GM12892 (cell line): ENCODE measurements around the gene EVPL.

Experiments
- DNase-seq: peaks from one replicate; pipeline ENCODE4 v3.0.0; 2011; ENCODE audit not compliant: insufficient read length
- FAIRE-seq: peaks from 2 replicates; lab custom pipeline; 2011; peaks lifted over from hg19 to GRCh38; lab: Jason Lieb, UNC
- POLR2A ChIP-seq: IDR thresholded peaks from 2 replicates; pipeline ENCODE4 v1.6.1; 2011; ENCODE audit warnings: low read depth, low read length, control low read depth
- POLR2AphosphoS5 ChIP-seq: IDR thresholded peaks from 2 replicates; pipeline ENCODE4 v1.6.1; 2011; ENCODE audit warnings: low read depth, low read length, control low read depth
- TAF1 ChIP-seq: IDR thresholded peaks from 2 replicates; pipeline ENCODE4 v1.6.1; 2011; ENCODE audit warnings: low read depth, mild to moderate bottlenecking, control low read depth, low read length, borderline replicate concordance

EVPL gene

GRCh38 chr17:76040376-76040775 is 13.3 kb upstream of the EVPL start:
- FAIRE-seq (no peak), DNase-seq (no peak)
- TF ChIP-seq POLR2A (no peak), POLR2AphosphoS5 (no peak), TAF1 (no peak)

DNA sequence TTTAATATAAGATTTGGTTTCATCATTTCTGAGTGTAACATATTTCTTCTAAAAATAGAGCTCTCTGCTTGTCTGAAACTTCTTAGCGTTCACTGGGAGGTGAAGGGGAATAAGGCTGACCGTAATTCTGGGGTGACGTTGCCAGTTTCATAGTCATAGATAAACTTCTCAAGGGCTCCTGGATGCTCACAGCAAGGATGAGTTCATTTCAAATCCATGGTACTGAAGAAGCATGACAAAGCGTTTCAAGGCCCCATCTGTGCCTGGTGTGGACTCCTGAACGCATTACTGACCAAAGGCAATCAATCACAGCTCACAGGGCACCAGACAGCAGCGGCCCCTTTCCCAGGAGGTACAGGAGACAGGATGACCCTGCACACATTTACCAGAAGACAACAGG is 12.0 kb upstream of the EVPL start:
- no peak for FAIRE-seq
- DNase-seq = no peak
- no peak for TF ChIP-seq POLR2A
- no peak for TF ChIP-seq POLR2AphosphoS5
- TF ChIP-seq TAF1 = no peak

GRCh38 chr17:76038050-76038449 is 10.9 kb upstream of the EVPL start:
- FAIRE-seq (no peak), DNase-seq (no peak)
- TF ChIP-seq TAF1 (no peak), POLR2A (no peak), POLR2AphosphoS5 (no peak)

DNA sequence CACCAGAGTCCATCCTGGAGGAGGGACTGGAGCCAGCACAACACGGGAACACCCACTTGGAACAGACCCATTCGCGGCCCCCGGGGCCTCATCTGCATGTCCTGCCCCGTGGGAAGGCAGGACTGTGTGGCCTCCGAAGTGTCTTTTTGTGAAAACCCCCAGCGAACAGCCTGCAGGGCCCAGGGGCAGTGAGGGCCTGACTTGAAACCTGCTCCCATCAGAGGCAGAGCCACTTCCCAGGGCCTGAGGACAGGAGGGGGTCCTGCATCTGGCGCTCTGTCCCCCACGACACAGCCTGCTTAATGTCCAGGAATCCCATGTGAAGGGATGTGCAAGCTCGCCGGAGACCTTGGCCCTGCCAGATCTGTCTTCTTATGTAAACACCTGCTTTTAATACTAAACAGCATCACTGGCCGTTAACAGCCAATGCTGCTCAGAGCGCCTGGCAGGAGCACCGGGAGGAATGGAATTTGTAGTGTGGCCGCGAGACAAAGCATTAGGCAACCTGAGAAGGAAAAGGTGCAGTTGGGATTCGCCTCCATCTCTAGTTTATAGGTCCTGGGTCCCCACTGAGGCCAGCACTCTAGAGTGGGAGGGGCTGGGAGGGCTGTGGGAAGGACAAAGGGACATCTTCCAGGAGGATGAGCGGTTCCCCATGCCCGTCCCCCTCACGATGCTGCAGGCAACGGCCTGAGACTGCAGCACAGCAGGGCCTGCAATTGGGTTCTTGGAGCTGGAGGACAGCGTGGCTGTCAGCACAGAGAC is 9.6 kb upstream of the EVPL start:
- FAIRE-seq (no peak), DNase-seq (no peak)
- TF ChIP-seq POLR2AphosphoS5 (no peak), TAF1 (no peak), POLR2A (no peak)

DNA sequence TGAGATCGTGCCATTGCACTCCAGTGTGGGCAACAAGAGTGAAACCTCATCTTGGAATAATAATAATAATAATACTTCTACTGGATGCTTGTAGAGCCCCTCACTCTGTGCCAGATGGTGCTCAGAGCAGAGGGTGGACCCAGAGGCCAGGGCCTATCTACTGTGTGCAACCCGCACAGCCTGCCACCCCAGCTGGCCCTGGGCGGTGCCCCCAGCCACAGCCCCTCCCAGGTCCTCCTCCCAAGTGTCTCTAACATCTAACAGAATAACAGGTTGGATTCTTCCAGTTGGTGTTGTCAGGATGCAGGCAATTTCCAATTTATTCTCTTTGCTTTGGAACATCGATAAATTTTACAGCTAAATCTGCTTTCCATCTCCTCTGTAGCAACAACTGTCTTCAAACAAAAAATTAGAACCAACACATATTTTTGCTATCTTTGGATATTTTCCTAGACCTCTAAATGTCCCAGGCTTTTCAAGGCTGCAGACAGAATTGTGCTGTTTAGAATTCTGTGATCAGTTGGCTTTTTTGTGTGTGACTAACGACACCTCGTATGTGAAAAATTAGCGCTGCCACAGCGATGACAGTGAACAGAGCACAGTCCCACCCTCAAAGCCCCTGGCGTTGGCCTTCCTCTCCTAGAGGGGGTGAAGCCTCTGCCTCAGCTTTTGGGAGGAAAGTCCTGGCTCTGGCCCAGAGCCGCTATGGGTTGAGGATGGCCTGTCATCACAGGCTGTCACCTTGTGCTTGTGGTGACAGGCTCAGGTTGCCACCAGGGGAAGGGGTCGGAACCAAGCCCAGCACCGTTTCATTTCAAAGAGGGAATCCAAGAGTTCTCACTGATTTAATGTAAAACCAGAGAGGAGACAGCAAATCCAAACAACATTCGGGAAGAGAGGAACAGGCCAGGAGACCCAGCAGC is 7.6 kb upstream of the EVPL start:
- DNase-seq (no peak), FAIRE-seq (no peak)
- TF ChIP-seq TAF1 = no peak
- no peak for TF ChIP-seq POLR2AphosphoS5

- DNase-seq (no peak), FAIRE-seq (no peak)
- no peak for TF ChIP-seq TAF1
- TF ChIP-seq POLR2A = no peak
Measured at GRCh38 chr17:76033139-76033538, 6.0 kb upstream of the EVPL start.

DNA sequence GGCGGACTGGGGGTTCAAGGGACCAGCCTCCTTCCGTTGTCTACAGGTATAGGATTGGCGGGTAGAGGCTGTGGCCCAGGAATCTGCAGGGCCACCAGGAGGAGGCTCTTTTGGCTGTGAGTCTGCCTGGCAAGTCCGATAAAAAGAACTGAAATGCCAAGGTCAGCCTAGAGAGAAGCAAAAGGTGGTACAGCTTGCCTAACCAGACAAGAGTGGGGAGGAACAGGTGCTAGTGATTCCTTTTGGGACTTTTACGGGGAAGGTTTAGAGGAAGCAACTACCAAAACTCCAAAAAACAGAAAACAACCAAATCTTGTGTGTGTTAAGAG is 5.6 kb upstream of the EVPL start:
- no peak for DNase-seq
- TF ChIP-seq TAF1 = no peak
- TF ChIP-seq POLR2A = no peak
- TF ChIP-seq POLR2AphosphoS5 = no peak
- FAIRE-seq = no peak

DNA sequence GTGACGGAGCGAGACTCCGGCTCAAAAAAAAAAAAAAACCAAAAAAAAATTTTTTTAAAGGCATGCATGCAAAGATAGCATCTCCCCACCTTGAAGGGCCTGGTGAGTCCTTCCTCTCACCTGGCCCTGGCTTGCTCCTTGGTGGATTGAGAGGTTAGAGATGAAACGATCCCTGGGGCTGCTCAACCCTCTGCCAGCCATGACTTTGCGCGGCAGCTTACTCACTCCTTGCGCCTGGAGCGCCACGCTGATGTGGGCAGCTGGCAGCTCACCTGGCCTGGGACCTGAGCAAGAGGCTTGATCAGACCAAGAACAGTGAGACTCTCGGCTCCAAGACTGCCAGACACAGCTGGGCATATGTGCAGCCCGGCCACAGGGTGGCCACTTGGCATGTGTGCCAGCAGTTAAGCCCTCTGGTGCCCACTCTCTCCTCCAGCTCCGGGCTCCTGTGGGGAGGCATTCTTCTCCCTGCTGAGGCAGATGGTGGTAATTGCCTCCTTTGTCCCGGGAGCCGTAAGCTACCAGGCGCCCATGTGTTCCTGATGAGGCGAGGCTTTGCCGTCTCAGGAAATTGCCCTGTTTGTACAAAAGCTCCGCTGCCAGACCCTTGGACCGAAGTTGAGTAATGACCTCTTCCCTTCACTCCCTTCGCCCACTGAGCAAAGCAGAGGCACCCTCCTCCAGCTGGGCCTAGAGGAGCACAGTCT is 5.1 kb upstream of the EVPL start:
- TF ChIP-seq POLR2A = no peak
- no peak for TF ChIP-seq TAF1
- no peak for TF ChIP-seq POLR2AphosphoS5
- DNase-seq (no peak), FAIRE-seq (no peak)

DNA sequence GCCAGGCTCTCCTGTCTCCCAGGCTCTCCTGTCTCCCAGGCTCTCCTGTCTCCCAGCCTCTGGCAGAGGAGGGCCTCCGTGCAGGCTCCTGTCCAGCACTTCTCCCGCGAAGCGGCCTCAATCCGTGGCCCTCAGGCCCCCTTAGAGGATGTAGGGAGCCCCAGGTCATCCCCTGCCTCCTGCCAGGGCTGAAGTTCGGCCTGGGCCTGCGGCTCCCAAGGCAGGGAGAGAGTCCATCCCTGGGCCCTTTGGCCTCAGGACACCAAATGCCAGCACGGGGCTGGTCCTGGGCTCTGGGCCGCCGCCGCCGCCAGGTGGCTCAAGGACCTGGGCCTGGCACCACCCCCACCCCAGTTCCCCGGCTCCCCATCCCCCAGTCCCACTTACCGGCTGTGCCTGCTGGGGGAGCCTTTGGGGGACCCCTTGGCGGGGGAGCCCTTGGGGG is 370 bp downstream of the EVPL start:
- DNase-seq (no peak), FAIRE-seq (no peak)
- TF ChIP-seq TAF1 (no peak), POLR2AphosphoS5 (no peak), POLR2A (no peak)

DNA sequence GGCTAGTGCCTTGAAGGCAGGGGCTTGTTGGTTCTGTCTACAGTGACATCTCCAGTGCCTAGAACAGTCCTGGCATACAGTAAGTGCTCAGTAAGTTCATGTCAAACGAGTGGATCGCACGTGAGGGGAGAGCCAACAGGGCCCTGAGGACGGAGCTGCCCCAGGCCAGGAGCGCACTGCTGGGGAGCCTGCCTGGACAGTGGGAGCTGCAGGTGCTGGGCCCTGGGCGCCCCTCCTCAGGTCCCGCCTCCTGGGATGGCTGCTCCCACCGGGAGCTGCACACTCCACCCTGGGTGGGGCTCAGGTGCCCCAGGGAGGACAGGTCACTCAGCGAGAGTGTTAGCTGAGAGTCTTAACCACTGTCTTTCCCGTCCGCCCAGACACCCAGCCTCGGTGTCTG is 1.8 kb downstream of the EVPL start:
- FAIRE-seq (no peak), DNase-seq (no peak)
- no peak for TF ChIP-seq POLR2A
- no peak for TF ChIP-seq POLR2AphosphoS5
- no peak for TF ChIP-seq TAF1

DNA sequence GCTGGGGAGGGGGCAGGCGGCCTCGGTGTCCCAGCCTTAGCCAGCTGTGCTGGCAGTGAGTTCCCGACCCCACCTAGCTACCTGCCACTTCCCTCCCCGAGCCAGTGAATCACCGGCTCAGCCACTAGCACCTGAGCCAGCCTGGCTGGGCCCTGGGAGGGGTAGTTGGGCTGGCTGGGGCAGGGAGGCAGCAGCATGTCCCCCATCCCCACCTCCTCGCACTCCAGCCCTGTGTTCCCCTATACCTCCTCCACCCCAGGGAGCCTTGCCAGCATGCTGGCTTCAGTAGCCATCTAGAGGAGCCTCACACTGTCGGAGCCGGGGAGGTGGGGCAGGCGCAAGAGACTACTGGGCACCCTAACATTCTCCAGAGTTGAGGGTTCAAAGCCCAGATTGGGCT is 2.8 kb downstream of the EVPL start:
- no peak for FAIRE-seq
- DNase-seq = no peak
- TF ChIP-seq POLR2AphosphoS5 = no peak
- TF ChIP-seq TAF1 = no peak
- TF ChIP-seq POLR2A = no peak
